Suprapubic skin (tissue), 4 donors: ENCODE measurements around the gene BASP1.

Experiments used
- POLR2A ChIP-seq, 2 donors: fragments of 450-650 bp; IDR thresholded peaks; one replicate each; pipeline ENCODE4 v1.6.1; 2017; ENCODE audit warnings: antibody characterized with exemption in 2 of 2, mild to moderate bottlenecking in 2 of 2, moderate library complexity in 2 of 2
- POLR2AphosphoS5 ChIP-seq, 3 donors: sonication (generic); formaldehyde crosslinking; IDR thresholded peaks; one replicate each; pipeline ENCODE4 v1.6.1; 2017; ENCODE audit warnings: antibody characterized with exemption in 3 of 3

DNA sequence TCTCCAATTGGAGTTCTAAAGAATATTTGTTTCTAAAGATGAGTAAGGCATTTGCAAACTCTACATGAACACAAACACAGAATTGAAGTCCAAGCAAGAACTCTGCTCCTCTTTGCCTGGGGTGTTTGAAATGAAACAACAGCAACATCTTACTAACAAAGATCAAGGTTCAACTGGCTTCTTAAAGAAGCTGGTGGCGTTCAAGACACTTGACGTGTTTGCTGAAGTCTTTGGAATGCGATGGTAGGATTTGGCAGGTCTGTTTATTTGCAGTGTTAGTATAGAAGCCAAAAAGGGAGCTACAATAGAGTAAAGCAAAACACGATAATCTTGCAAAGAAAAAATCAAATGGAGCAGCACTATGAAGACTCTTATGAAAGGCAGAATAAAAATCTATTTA, 94.9 kb downstream of the BASP1 start:
- no peak for TF ChIP-seq POLR2A (IDR thresholded peaks at IDR 0.05)
- TF ChIP-seq POLR2AphosphoS5 (IDR thresholded peaks at IDR 0.05): no peak
